HUDEP-2 (cell line): ENCODE data around the gene FGGY.
"Not testable (repeated sequence)": the region's sequence is repeated elsewhere in the genome, so short reads cannot be mapped to it uniquely, and the experiment has no call there.

ENCODE experiments used
- DNase-seq, 76 experiments: peaks; one replicate each; lab custom pipeline; 2025; ENCODE audit not compliant: unreplicated experiment in 76 of 76; lab: John Stamatoyannopoulos, UW

FGGY gene

DNA sequence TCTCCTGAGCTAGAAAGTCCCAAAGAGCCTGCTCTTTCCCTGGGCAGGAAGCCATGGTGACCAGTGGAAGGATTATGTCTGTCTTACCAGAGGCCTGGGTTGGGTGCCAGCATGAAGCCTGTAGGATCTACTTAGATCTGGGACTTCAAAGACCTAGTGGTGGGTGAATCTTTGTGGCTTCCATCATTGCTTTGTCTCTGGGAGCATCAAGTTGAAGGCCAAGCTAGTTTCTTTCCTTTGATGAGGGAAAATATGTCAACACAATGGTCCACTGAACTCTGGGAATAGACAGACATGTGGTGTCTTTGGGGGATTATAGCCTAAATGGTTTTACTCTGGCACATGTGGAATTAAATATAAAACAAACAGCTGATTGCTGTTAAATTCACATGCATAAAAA, 417.3 kb downstream of the FGGY start:
- no peak for DNase-seq

GRCh38 chr1:59714966-59715365, 418.1 kb downstream of the FGGY start:
- DNase-seq, result no peak

GRCh38 chr1:59716832-59717231, 419.9 kb downstream of the FGGY start:
- no peak for DNase-seq

GRCh38 chr1:59718064-59718988, 421.4 kb downstream of the FGGY start:
- DNase-seq, result no peak

DNA sequence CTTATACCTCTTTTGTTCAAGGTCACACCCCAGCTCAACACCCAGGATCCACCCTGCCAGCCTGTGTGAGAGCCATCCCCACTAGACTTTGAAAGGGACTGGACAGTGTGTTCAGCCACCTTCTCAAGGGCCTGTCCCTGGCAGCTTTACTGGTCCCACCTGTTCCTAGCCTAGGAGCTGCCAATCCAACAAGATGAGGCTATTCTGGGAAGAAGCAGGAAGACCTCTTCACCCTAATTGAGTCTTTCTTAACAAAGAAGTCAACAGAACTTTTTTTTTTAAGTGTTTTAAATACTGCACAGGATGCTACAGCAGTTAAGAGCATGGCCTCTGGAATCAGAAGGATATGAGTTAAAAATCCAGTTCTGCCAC, 422.1 kb downstream of the FGGY start:
- no peak for DNase-seq

- DNase-seq, result no peak
These were observed 423.6 kb downstream of the FGGY start for GRCh38 chr1:59720326-59721115.

GRCh38 chr1:59730302-59730701, 433.4 kb downstream of the FGGY start:
- DNase-seq, result no peak

GRCh38 chr1:59730759-59731478, 434.0 kb downstream of the FGGY start:
- DNase-seq, result peak in 2 of 76 experiments; percentile 5 to 20

DNA sequence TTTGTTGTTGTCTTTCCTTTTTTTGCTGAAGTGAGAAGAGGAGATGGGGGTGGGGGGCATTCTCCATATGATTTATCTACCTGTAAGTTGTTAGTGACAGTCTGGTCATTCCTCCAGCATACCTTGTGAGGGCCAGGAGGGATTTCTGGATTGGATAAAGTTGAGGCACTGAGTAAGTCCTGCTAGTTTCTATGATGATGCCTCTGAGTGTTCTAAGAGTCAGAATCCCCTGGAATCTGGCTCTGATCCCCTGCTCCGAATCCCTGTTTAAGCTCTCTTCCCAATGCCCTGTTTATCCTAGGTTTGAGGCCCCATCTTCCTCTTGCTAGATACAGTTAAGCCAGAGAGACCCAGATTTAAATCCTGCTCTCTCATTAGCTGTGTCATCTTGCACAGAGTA, 434.7 kb downstream of the FGGY start:
- DNase-seq, result no peak

- DNase-seq, result no peak
These were observed 435.5 kb downstream of the FGGY start for GRCh38 chr1:59732214-59732955.

- DNase-seq, result no peak
These were observed 436.7 kb downstream of the FGGY start for GRCh38 chr1:59733443-59734141.

- not testable (repeated sequence) for DNase-seq
These were observed 439.0 kb downstream of the FGGY start for GRCh38 chr1:59735927-59736326.

DNA sequence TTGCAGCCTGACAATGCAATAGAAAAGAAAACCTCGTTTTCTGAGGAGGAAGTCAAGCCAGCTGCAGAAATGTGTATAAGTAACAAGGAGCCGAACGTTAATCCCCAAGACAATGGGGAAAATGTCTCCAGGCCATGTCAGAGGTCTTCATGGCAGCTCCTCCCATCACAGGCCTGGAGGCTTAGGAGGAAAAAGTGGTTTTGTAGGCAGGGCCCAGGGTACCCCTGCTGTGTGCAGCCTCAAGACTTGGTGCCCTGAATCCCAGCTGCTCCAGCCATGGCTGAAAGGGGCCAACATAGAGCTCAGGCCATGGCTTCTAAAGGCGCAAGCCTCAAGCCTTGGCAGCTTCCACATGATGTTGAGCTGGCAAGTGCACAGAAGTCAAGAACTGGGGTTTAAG, 439.9 kb downstream of the FGGY start:
- no peak for DNase-seq

GRCh38 chr1:59737638-59738037, 440.7 kb downstream of the FGGY start:
- no peak for DNase-seq

- DNase-seq, result no peak
These were observed 441.3 kb downstream of the FGGY start for GRCh38 chr1:59738152-59738551.

- DNase-seq, result no peak
These were observed 441.7 kb downstream of the FGGY start for GRCh38 chr1:59738591-59739015.

DNA sequence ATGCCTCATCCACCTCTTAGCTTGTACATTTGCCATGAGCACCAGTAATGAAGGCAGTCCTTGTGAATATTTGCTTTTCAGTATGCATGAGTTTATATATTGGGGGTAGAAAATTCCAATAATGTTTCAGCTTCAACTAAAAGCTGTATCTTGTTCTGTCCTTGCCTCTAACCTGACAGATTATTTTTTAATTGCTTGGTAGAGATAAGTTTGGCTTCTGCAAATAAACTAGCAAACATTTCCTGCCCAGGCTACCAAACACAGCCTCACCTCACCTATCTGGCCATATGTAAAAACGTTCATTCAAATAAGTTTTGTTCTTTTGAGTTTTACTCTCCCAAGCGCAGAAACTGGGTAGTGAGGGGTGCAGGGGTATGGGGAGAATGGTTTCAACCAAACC, 442.2 kb downstream of the FGGY start:
- DNase-seq, result no peak

DNA sequence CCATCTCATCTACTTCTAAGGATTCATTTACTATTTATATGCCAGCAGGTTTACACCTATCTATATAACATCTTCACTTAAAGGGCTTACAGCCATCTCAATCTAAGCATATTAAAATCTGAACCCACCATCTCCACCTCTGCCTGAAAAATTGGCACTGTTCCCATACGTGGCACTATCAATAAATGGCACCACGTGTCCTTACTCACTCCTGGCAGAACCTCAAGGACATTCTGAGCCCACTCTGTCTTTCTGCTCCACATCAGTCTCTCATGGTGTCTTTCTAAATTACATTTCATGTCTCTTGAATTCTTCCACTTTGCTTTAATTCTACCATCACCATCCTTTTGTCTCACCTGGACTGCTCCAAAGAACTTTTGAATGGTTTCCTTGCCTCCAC, 445.6 kb downstream of the FGGY start:
- no peak for DNase-seq

GRCh38 chr1:59743324-59744091, 446.6 kb downstream of the FGGY start:
- no peak for DNase-seq
